Forelimb muscle (tissue), 1 donor: ENCODE data around the gene ZFP36L2. TPM values are rescaled to one million over a fixed set of nuclear protein-coding genes. Genes with fewer than 3 reads are reported as not detected.

Source experiments
- DNase-seq: peaks from one replicate; pipeline ENCODE4 v3.0.0-alpha.2; 2013; ENCODE audit warnings: low read depth
- polyA plus RNA-seq: library from polyadenylated mRNA; unstranded; fragments of 120-200 nt; gene quantifications from one replicate; pipeline ENCODE4 v1.2.1, GENCODE V29; 2013; ENCODE audit not compliant: insufficient read length

The ZFP36L2 gene
- polyA plus RNA-seq, result 55.1 TPM

GRCh38 chr2:43226558-43226954 is at the start of gene ZFP36L2:
Gene ZFP36L2 (minus strand): TSS chr2:43226606. CDS start chr2:43226315, 291 bp downstream.
- peak; percentile 87 for DNase-seq

GRCh38 chr2:43274721-43275120 is 48.3 kb upstream of the ZFP36L2 start:
- DNase-seq, result no peak

- no peak for DNase-seq
These were observed 47.6 kb upstream of the ZFP36L2 start for GRCh38 chr2:43274055-43274454.

- no peak for DNase-seq
These were observed 47.1 kb upstream of the ZFP36L2 start for GRCh38 chr2:43273529-43273928.

GRCh38 chr2:43270930-43271615 is 44.7 kb upstream of the ZFP36L2 start:
- no peak for DNase-seq

GRCh38 chr2:43270461-43270860 is 44.1 kb upstream of the ZFP36L2 start:
- DNase-seq, result no peak

GRCh38 chr2:43269706-43270105 is 43.3 kb upstream of the ZFP36L2 start:
- no peak for DNase-seq

GRCh38 chr2:43269074-43269572 is 42.7 kb upstream of the ZFP36L2 start:
- no peak for DNase-seq

- no peak for DNase-seq
These were observed 41.9 kb upstream of the ZFP36L2 start for GRCh38 chr2:43268066-43268953.

GRCh38 chr2:43267381-43267780 is 41.0 kb upstream of the ZFP36L2 start:
- no peak for DNase-seq

- no peak for DNase-seq
These were observed 40.3 kb upstream of the ZFP36L2 start for GRCh38 chr2:43266711-43267111.

GRCh38 chr2:43265421-43265820 is 39.0 kb upstream of the ZFP36L2 start:
- no peak for DNase-seq

- DNase-seq, result no peak
These were observed 38.6 kb upstream of the ZFP36L2 start for GRCh38 chr2:43265001-43265400.

- DNase-seq, result no peak
These were observed 36.5 kb upstream of the ZFP36L2 start for GRCh38 chr2:43262951-43263350.

GRCh38 chr2:43262239-43262638 is 35.8 kb upstream of the ZFP36L2 start:
- DNase-seq, result no peak

GRCh38 chr2:43259512-43259911 is 33.1 kb upstream of the ZFP36L2 start:
- no peak for DNase-seq

- DNase-seq, result no peak
These were observed 32.2 kb upstream of the ZFP36L2 start for GRCh38 chr2:43258547-43259156.

GRCh38 chr2:43255296-43255910 is 29.0 kb upstream of the ZFP36L2 start:
- DNase-seq, result no peak

GRCh38 chr2:43254331-43254730 is 27.9 kb upstream of the ZFP36L2 start:
- no peak for DNase-seq

GRCh38 chr2:43251171-43251731 is 24.8 kb upstream of the ZFP36L2 start:
- DNase-seq, result peak; percentile 94

- no peak for DNase-seq
These were observed 23.6 kb upstream of the ZFP36L2 start for GRCh38 chr2:43250015-43250414.

- DNase-seq, result no peak
These were observed 22.2 kb upstream of the ZFP36L2 start for GRCh38 chr2:43248621-43249020.
